Omental fat pad (tissue), 4 donors: ENCODE results near the gene EXOC8. TPM values are rescaled to one million over a fixed set of nuclear protein-coding genes. Genes with fewer than 3 reads are reported as not detected.

Experiments used
- ATAC-seq: fragments of 150-250 bp; one replicate; pipeline ENCODE4 v1.9.1; 2016; ENCODE audit warnings: mild to moderate bottlenecking, moderate library complexity; ENCODE audit not compliant: low FRiP score
- DNase-seq: peaks from one replicate; pipeline ENCODE4 v3.0.0-alpha.2; 2019; ENCODE audit warnings: low spot score
- total RNA-seq, 4 donors: library from RNA; depleted of rRNA; stranded (reverse); fragments of >200 nt; gene quantifications; one replicate each; pipeline ENCODE4 v1.1.0, GENCODE V29; 2016
- TF ChIP-seq, protein P1 (sequence below), 3 donors: fragments of 450-650 bp; IDR thresholded peaks; one replicate each; pipeline ENCODE4 v1.5.1; 2016 to 2017; ENCODE audit warnings: antibody characterized with exemption in 3 of 3, mild to moderate bottlenecking in 3 of 3, moderate library complexity in 2 of 3

The EXOC8 gene
- total RNA-seq, 4 donors from 2014 or later, result 12.1 to 21.0 (median 16.9) TPM

DNA sequence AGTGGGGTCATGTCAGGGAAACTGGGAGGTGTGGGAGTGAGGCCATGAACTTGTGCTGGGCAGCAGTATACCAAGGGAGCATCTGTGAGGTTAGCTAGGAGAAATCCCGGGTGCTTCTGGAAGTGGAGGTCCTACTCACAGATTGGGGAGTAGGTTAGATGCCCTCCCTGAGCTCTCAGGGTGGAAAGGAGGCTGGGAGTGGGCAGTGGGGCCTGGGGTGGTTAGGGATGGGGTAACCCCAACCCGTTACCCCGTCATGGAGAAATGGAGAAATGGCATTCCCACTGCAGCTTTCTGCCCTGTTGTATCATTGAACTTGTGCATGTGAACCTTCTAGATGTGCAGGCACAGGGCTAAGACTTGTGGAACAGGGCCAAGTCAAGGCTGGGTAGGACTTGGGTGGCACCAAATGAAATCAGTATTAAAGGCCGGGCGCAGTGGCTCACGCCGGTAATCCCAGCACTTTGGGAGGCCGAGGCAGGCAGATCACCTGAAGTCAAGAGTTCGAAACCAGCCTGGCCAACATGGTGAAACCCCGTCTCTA, 27.2 kb downstream of the EXOC8 start:
- TF ChIP-seq, protein P1, sequence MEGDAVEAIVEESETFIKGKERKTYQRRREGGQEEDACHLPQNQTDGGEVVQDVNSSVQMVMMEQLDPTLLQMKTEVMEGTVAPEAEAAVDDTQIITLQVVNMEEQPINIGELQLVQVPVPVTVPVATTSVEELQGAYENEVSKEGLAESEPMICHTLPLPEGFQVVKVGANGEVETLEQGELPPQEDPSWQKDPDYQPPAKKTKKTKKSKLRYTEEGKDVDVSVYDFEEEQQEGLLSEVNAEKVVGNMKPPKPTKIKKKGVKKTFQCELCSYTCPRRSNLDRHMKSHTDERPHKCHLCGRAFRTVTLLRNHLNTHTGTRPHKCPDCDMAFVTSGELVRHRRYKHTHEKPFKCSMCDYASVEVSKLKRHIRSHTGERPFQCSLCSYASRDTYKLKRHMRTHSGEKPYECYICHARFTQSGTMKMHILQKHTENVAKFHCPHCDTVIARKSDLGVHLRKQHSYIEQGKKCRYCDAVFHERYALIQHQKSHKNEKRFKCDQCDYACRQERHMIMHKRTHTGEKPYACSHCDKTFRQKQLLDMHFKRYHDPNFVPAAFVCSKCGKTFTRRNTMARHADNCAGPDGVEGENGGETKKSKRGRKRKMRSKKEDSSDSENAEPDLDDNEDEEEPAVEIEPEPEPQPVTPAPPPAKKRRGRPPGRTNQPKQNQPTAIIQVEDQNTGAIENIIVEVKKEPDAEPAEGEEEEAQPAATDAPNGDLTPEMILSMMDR (IDR thresholded peaks at IDR 0.05), result no peak
- no peak for DNase-seq
- no peak for ATAC-seq

DNA sequence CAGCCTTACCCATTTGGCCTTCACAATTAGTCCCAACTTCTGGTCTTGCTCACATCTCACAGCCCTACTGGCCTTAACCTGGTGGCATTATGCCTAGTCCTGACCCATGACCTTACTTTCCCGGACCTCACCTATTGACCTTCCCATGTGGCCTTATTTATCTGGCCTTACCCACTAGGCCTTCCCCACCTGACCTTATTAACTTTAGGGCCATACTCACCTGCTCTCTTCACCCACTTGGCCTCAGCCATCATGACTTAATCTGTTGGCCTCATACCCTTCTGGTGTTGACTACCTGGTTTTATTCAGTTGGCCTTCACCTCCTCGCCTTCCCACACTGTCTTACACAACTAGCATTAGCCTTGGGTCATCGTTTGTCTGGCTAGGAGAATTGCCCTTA, 35.7 kb downstream of the EXOC8 start:
- DNase-seq, result no peak
- ATAC-seq, result no peak
- TF ChIP-seq, protein P1 (IDR thresholded peaks at IDR 0.05), result no peak

DNA sequence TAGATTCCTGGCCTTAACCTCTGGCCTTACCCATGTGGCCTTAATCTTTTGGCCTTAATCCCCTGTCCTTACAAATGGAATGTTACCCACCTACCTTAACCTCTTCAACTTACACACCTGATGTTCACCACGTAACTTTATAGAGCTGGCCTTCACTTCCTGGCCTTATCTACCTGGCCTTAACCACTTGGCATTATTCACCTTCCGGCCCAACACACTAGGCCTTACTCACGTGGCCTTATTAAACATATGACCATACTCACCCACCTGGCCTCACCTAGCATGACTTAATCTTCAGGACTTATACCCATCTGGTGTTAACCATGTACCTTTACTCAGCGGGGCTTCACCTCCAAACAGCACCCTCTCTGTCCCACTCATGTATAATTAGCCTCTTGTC, 41.7 kb downstream of the EXOC8 start:
- no peak for ATAC-seq
- TF ChIP-seq, protein P1 (IDR thresholded peaks at IDR 0.05), result no peak
- no peak for DNase-seq

- TF ChIP-seq, protein P1 (IDR thresholded peaks at IDR 0.05), result no peak
- no peak for ATAC-seq
- DNase-seq, result no peak
These were observed 51.0 kb downstream of the EXOC8 start for GRCh38 chr1:231286603-231287002.

DNA sequence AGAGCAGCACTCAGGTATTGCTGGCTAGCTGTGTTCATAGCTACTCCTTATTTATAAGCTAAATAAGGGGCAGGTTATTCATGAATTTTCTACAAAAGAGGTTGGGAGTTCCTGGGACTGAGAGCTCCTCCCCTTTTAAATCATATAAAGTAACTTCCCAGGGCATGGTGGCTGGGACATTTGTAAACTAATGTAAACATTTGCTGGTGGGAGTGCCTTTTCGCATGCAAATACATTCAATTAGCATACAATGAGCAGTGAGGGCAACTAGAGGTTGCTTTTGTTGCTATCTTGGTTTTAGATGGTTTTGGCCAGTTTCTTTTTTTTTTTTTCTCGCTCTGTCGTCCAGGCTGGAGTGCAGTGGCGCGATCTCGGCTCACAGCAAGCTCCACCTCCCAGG, 53.2 kb downstream of the EXOC8 start:
- TF ChIP-seq, protein P1 (IDR thresholded peaks at IDR 0.05), result no peak
- ATAC-seq, result no peak

More for the DNA sequence above, 53.2 kb downstream of the EXOC8 start:
- DNase-seq, result no peak

Other genes with a start within 250 kb of the EXOC8 start
- gene TRIM67, start 175.8 kb downstream of the EXOC8 start, total RNA-seq, result under 1 TPM in 2 of 4 donors, not detected in 2; 0.06 to 0.32 TPM
- 10 to 100 TPM; 25.9 to 40.8 (median 34.2) TPM for gene GNPAT, start 96.6 kb downstream of the EXOC8 start, total RNA-seq
- gene SPRTN, start 441 bp upstream of the EXOC8 start, total RNA-seq, result 10 to 100 TPM; 11.2 to 31.6 (median 20.9) TPM
- 10 to 100 TPM; 24.6 to 48.2 (median 37.2) TPM for gene EGLN1, start 84.4 kb upstream of the EXOC8 start, total RNA-seq
- gene TSNAX, start 190.8 kb upstream of the EXOC8 start, total RNA-seq, result 10 to 100 TPM; 17.1 to 25.2 (median 20.1) TPM